ENCODE results near the gene TMEM255B. TPM values are rescaled to one million over a fixed set of nuclear protein-coding genes. Genes with fewer than 3 reads are reported as not detected.

The TMEM255B gene
- total RNA-seq (2022; extraction: Qiagen RNA extraction; ENCODE audit: low read depth) = 0.56 to 1.0 TPM (median 0.85 TPM) in 5 replicates

DNA sequence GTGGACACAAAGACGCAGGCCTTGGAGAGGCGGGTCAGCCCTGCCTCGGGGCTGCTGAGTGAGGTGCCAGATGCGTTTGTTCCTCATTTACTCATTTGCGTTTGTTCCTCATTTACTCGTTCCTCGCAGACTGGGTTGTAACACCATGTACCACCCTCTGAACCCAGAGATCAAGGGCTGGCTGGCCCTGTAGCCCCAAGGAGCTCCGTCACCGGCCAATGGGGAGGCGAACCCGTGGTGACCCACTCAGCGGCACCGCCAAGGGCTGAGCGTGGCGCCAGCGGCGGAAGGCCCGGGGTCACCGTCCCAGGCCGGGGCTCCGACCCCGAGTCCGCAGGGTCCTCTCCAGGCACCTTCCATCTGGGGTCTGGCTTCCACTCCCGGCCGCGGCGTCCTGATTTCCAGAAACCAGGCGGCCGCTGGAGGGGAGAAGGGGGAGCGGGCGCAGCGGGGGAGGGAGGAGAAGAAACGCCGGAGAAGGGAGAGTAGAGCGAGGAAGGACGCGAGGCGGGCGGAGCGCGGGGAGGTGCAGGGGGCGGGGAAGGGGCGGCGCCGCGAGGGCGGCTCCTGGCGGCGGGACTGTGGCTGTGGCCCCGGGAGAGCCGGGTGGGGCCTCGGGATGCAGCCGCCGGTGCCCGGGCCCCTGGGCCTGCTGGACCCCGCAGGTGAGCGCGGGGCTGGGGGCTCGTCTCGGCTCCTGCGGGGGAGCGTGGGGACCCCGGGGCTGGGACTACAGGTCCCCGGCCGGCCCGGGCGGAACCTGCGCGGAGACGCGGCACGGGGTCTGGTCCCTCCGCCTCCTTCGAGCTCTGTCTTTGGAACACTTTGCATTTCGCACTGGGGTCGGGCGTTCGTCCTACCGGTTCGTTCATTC is at the start of gene TMEM255B:
Gene TMEM255B, plus strand, starts transcription at position 576 of the 874 bp plus-strand sequence. Its CDS starts 44 bp downstream, at position 620.

DNA sequence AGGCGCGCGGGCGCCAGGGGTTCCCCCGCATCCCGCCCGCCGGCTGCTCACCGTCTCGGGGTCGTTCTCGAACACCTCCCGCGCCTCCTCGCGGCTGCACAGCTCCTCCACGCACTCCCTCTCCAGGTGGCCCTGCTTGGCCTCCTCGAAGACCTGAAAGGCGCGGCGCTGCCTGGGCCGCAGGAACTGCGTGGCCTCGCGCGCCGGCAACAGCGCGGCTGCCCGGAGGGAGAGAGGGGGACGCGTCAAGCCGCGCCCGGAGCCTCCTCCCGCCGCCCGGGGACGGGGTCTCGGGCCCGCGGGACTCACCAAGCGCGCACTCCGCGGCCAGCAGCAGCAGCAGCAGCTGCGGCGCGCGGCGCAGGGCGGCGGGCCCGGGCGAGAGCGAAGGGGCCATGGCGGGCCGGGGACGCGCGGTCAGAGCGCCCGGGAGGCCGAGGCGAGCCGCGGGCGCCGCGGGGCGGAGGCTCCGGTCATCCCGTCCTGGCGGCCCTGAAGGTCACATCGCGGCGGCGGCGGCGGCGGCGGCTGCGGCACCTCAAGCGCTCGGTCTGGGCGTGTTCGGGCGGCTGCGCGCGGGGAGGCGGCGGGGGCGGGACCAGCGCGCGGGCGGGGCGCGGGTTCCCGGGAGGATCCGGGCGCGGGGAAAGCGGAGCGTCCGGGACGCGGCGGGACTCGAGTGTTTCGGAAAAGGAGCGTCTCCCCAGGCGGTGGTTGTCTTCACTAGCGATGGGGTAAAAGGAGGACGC is 104.7 kb downstream of the TMEM255B start, which contains the start of gene GAS6:
Gene GAS6, minus strand, starts transcription at position 553 of the 749 bp plus-strand sequence. Its CDS starts 156 bp downstream, at position 397.

Other genes starting within 250 kb of the TMEM255B start
- 96.1 to 113 TPM (median 110 TPM) in 5 replicates for gene TFDP1, start 174.5 kb upstream of the TMEM255B start, total RNA-seq (2022; extraction: Qiagen RNA extraction; ENCODE audit: low read depth)
- gene ATP4B, start 101.0 kb upstream of the TMEM255B start, total RNA-seq (2022; extraction: Qiagen RNA extraction; ENCODE audit: low read depth) = not detected in 5 replicates
- not detected in 5 replicates for gene GRK1, start 92.0 kb upstream of the TMEM255B start, total RNA-seq (2022; extraction: Qiagen RNA extraction; ENCODE audit: low read depth)
- 5.9 to 8.2 TPM (median 6.9 TPM) in 5 replicates for gene GAS6, start 104.8 kb downstream of the TMEM255B start, total RNA-seq (2022; extraction: Qiagen RNA extraction; ENCODE audit: low read depth)
- gene C13orf46, start 214.8 kb downstream of the TMEM255B start, total RNA-seq (2022; extraction: Qiagen RNA extraction; ENCODE audit: low read depth) = 0.05 to 0.27 TPM (median 0.14 TPM) in 5 replicates